Cardiac ventricle fibroblast (primary cell): ENCODE data around the gene COPS6. TPM values are rescaled to one million over a fixed set of nuclear protein-coding genes. Genes with fewer than 3 reads are reported as not detected.

Experiments used
- total RNA-seq: library from RNA; depleted of rRNA; stranded (reverse); fragments of >200 nt; gene quantifications from 2 replicates; pipeline ENCODE4 v1.2.3, GENCODE V29; 2015

The COPS6 gene
- 38.5 and 41.9 TPM in 2 replicates for total RNA-seq

DNA sequence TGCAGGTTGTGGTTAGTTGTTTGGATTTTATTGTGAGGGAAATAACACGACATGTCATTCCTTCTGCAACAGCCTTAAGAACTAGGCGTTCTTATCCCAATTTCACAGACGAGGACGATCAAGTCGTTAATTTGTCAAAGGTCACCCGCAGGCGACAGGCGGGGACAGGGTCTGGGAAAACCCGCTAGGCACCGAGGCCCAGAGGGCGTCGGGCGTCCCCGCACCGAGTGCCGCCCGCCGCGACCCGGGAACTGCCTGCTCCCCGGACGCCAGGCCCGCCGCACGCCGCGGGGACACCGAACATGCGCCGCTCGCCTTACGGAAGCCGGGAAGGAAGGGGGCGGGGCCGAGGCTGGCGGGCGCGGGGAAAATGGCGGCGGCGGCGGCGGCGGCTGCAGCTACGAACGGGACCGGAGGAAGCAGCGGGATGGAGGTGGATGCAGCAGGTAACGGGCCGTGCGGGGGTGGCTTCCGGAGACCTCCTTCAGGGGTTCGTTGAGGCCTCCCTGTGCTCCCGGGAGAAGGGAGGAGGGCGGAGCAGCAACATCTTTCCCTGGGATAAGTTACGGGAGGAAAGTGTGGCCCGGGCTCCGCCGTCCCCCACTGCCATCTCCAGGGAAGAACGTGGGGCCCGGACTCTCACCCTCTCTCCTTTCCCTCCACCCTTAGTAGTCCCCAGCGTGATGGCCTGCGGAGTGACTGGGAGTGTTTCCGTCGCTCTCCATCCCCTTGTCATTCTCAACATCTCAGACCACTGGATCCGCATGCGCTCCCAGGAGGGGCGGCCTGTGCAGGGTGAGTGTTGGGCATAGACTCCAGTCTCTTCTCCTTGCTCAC, at the start of gene COPS6:
TSS of gene COPS6 (plus strand) at position 349 of the 837 bp plus-strand sequence. CDS start at position 371, 22 bp downstream.

DNA sequence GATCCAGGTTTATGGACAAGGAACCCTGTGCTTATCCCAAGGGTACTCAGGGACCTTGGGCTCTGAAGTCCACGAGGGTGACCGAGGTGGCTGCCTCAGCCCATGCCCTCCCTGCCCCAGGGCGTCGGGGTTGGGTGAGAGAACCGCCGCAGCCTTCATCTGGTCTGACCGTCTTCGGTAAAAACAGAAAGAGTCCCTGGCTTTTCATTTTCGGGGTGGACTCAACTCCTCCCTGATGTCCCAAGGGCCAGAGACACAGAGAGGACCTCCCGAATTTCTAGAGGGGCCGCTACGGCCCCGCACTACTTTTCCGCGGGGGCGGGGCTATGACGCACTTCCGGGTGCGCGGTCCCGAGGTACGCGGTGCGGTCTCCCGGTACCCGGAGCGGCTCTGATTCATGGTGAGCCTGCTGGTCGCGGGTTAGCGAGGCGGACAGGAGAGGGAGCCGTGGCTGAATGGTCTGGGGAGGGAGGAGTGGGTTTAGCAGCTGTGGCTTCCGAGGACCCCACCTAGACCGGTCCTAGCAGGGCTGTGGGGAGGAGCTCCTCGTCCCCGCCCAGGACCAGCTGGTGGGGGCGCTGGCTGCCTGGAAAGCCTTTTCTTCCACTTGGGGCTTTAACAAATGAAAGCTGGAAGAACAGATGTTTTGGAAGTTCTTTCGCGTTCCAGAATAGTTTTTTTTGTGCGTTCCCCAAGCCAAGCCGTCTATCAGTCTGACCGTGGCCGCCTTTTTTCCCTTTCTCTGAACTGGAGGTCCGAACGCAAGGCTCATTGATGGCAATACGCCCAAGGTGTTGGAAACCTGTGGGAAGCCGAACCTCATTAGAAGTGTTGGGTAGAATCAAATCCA, 39.1 kb upstream of the COPS6 start, which contains the start of gene ZSCAN21:
TSS of gene ZSCAN21 (plus strand) at position 334 of the 851 bp plus-strand sequence. CDS start 7,233 bp downstream, outside the sequence.

DNA sequence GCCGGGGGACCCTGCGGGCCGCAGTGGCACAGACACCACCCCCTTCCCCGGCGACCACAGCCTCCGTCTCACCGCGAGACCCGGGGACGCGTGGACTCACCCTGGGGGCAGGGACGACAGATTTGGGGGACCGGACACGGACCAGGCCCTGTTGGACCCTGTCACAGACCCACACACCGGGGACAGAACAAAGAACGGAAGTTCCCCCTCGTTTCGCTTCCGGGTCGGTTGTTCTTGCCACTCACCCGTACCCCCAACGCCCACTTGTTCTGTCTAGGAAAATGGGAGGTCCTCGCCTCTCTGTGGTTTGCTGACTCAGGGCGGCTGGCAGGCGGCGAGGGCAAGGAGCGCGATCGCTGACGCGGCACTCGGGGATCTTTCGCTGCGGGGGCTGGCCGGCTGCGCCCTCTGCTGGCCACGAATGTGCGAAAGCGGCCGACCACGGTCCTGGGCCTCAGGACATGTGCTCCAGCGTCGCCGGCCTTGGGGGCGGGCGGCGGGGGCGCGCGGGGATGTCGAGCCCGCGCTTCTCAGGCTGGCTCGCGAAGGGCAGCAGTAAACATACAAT, 7.2 kb upstream of the COPS6 start, which contains the start of gene ZNF3:
TSS of gene ZNF3 (minus strand) at position 189 of the 568 bp plus-strand sequence. CDS start 4,366 bp downstream, outside the sequence.

DNA sequence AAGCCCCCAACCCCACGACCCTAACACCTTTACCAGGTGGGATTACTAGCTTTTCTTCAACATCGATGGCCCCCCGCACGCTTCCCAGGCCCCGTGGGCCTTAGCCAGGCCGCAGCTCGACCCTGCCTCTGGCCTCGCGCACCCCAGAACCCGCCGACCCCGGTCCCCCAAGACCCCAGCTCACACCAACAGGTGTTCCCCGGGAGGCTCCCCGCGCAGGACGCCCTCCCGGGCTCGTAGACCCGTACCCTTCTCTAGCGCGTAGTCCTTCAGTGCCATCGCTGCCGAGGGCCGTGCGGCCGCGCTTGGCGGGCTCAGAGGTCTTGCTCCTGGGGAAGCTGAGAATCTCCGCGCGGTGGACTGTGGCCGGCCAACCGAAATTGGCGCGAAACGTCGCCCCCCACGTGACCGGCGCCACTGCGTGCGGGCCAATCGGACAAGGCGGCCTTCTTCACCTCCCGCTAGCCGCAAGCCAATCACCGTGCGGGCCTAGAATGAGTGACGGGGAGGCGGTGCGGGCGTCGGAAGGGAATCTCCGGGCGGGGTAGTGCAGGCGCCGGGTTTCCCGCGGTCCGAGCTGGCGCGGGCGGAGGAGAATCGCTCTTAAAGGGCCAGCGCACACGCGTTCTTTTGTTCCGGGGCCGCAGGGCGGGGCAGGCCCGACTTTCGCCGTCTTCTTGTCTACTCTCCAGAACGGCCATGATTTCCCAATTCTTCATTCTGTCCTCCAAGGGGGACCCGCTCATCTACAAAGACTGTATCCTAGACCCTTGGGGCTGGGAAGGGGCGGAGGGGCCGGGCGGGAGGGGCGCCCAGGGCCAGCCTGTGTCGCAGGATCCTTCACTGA, 12.5 kb downstream of the COPS6 start, which contains the start of the genes AP4M1 and MCM7:
TSS of gene AP4M1 (plus strand) at position 628 of the 847 bp plus-strand sequence. CDS start at position 700, 72 bp downstream.
TSS of gene MCM7 (minus strand) at position 382 of the 847 bp plus-strand sequence. CDS start at position 279, 103 bp downstream.

DNA sequence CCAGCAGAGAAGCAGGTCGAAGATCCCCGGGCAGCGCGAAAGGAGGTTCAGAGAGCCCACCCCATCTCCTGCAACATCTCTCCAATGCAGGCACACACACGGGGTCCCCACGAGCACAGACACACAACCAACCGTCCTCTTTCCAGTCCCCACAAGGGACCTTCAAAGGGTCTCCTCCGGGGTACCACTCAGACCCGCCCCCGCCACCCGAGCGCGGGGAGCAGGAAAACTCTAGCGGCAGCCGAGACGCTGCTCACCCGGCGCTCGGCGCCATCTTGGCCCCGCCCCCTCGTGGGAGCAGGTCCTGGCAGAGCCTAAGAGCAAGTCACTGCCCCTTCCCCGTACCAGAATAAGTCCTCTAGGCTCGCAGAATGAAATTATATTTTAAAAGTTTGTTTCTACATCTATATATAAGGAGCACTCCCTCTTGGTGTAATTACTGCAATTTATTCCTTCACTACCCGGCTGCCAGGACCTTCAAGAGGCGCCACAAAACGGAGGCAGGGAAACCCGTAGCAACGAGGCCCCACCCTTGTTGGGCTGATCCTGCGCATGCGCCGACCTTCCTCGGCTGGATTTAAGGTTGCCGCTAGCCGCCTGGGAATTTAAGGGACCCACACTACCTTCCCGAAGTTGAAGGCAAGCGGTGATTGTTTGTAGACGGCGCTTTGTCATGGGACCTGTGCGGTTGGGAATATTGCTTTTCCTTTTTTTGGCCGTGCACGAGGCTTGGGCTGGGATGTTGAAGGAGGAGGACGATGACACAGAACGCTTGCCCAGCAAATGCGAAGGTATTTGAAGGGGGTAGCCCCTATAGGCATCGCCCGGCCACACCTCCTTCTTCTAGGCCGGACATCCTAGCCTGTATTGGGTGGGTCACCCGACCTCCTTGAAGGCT, 30.6 kb downstream of the COPS6 start, which contains the start of the genes CNPY4 and TAF6:
TSS of gene CNPY4 (plus strand) at position 563 of the 898 bp plus-strand sequence. CDS start at position 674, 111 bp downstream.
TSS of gene TAF6 (minus strand) at position 287 of the 898 bp plus-strand sequence. CDS start 5,149 bp downstream, outside the sequence.

DNA sequence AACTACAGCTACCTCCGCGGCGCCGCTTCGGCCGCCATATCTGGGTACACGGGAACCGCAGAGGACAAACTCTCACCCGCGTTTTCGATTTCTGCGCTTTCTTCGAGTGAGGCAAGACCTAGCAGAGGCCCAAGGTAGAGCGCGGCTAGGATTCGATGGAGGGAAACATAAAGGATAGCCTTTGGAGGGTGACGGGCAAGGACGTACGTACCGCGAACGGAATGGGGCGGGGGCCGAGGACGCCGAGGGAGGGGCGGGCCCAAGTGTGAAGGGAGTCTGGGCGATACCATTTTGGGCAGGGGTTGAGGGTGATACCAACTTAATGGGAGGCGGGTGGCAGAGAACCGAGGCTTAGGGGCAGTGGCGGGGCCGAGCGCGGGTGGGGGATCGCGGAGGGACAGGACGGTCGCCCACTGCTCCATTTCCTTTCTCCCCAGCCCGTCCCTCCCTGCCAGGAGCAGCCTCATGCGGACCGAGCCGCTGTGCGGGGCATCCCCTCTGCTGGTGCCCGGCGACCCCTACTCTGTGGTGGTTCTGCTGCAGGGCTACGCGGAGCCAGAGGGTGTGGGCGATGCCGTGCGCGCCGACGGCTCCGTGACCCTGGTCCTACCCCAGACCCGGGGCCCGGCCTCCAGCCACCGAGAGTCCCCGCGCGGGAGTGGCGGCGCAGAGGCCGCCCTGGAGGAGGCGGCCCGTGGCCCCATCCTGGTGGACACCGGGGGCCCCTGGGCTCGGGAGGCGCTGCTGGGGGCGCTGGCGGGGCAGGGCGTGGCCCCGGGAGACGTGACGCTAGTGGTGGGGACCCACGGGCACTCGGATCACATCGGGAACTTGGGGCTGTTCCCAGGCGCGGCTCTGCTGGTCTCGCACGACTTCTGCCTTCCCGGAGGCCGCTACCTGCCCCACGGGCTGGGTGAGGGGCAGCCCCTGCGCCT, 38.4 kb downstream of the COPS6 start, which contains the start of gene MBLAC1:
TSS of gene MBLAC1 (plus strand) at position 37 of the 935 bp plus-strand sequence. CDS start at position 466, 429 bp downstream.

Other genes starting within 250 kb of the COPS6 start
- gene OR2AE1, start 211.9 kb upstream of the COPS6 start, total RNA-seq, result 0.25 TPM in 1 of 2 replicates, not detected in the other
- gene TRIM4, start 169.4 kb upstream of the COPS6 start, total RNA-seq, result 32.7 and 33.8 TPM in 2 replicates
- not detected in 2 replicates for gene GJC3, start 159.3 kb upstream of the COPS6 start, total RNA-seq
- 1.3 and 2.1 TPM in 2 replicates for gene AZGP1, start 112.9 kb upstream of the COPS6 start, total RNA-seq
- gene ZKSCAN1, start 73.4 kb upstream of the COPS6 start, total RNA-seq, result 31.2 and 34.4 TPM in 2 replicates
- 8.4 and 9.9 TPM in 2 replicates for gene ZSCAN21, start 39.2 kb upstream of the COPS6 start, total RNA-seq
- gene ZNF3, start 7.2 kb upstream of the COPS6 start, total RNA-seq, result 9.7 and 14.7 TPM in 2 replicates
- gene MCM7, start 12.4 kb downstream of the COPS6 start, total RNA-seq, result 11.0 and 17.1 TPM in 2 replicates
- gene AP4M1, start 12.7 kb downstream of the COPS6 start, total RNA-seq, result 17.2 and 18.4 TPM in 2 replicates
- gene TAF6, start 30.4 kb downstream of the COPS6 start, total RNA-seq, result 29.0 and 44.7 TPM in 2 replicates
- 15.3 and 16.2 TPM in 2 replicates for gene CNPY4, start 30.7 kb downstream of the COPS6 start, total RNA-seq
- 4.6 and 5.7 TPM in 2 replicates for gene MBLAC1, start 38.0 kb downstream of the COPS6 start, total RNA-seq
- 117 and 132 TPM in 2 replicates for gene LAMTOR4, start 59.9 kb downstream of the COPS6 start, total RNA-seq
- gene TRAPPC14, start 69.8 kb downstream of the COPS6 start, total RNA-seq, result 4.0 and 4.5 TPM in 2 replicates
- gene GAL3ST4, start 79.6 kb downstream of the COPS6 start, total RNA-seq, result 0.98 and 1.00 TPM in 2 replicates
- gene GPC2, start 88.4 kb downstream of the COPS6 start, total RNA-seq, result 0.05 TPM in 1 of 2 replicates, not detected in the other
- gene STAG3, start 88.9 kb downstream of the COPS6 start, total RNA-seq, result 0.87 and 2.6 TPM in 2 replicates
- not detected in 2 replicates for gene PVRIG, start 131.0 kb downstream of the COPS6 start, total RNA-seq
- gene SPDYE3, start 218.7 kb downstream of the COPS6 start, total RNA-seq, result not detected in 2 replicates